GM12873 (cell line): ENCODE results near the gene LYPD6B.

Experiments
- CTCF ChIP-seq: IDR thresholded peaks from 2 replicates; pipeline ENCODE4 v1.5.1; 2012; ENCODE audit warnings: low read depth, mild to moderate bottlenecking, moderate library complexity, low read length, control low read depth; ENCODE audit not compliant: insufficient read depth; ENCODE audit errors: missing control alignments

The LYPD6B gene

GRCh38 chr2:149004836-149005235, 33.7 kb upstream of the LYPD6B start:
- TF ChIP-seq CTCF, result no peak

- no peak for TF ChIP-seq CTCF
Observed at GRCh38 chr2:149005471-149006077, 32.9 kb upstream of the LYPD6B start.

GRCh38 chr2:149006883-149007543, 31.5 kb upstream of the LYPD6B start:
- TF ChIP-seq CTCF, result no peak

GRCh38 chr2:149008381-149008780, 30.1 kb upstream of the LYPD6B start:
- no peak for TF ChIP-seq CTCF

GRCh38 chr2:149009576-149010461, 28.7 kb upstream of the LYPD6B start:
- TF ChIP-seq CTCF, result no peak

- no peak for TF ChIP-seq CTCF
Observed at GRCh38 chr2:149012545-149012944, 26.0 kb upstream of the LYPD6B start.

GRCh38 chr2:149015501-149015900, 23.0 kb upstream of the LYPD6B start:
- TF ChIP-seq CTCF, result no peak
